HTERT RPE-1 (cell line): ENCODE measurements around the gene TIFAB.

Experiments used
- in situ Hi-C: fragments of 300-500 bp; cut with MboI; formaldehyde crosslinking; loops from 4 replicates; pipeline ENCODE4 v1.14.3; 2020; ENCODE audit warnings: low sequenced_read_pairs

The TIFAB gene

GRCh38 chr5:135460246-135461033 is 8.3 kb upstream of the TIFAB start:
- in situ Hi-C loops, result no loop called here

DNA sequence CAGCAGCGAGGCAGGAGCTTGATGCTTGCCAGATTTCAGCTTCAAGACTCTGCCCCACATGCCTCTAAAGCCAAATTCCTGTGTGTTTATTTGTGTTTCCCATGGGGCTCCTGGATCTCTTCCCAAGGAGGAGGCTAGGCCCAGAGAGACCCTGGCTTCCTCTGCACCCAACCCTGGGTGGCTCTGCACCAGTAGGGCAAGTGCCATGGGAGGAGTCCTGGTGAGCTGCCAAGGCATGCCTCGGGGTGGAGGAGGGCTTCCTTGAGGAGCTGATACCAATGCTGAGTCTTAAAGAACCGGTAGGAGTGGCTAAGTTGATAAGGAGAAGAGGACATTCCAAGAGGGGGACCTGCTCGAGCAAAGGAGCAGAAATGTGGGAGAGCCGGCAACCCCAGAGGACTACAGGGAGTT is 6.8 kb upstream of the TIFAB start:
- in situ Hi-C loops, result no loop called here

DNA sequence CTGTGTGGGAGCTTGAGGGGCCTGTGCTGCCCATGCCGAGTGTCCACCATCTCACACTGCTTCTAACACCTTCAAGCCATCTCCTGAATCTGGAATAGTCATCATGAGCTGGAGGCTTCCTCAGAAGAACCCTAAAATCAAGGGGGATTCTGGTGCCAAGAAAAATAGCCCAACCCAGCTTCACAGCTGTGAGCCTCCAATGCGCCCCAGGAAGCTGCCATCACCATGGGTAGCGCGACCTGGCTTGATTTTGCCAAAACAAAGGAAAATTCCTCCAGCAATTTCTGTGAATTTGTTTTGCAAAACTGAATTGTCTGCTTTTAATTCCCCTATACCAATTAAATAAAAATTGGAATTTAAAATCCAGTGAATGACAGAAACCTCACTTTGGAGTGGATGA is 6.2 kb upstream of the TIFAB start:
- in situ Hi-C loops, result no loop called here

DNA sequence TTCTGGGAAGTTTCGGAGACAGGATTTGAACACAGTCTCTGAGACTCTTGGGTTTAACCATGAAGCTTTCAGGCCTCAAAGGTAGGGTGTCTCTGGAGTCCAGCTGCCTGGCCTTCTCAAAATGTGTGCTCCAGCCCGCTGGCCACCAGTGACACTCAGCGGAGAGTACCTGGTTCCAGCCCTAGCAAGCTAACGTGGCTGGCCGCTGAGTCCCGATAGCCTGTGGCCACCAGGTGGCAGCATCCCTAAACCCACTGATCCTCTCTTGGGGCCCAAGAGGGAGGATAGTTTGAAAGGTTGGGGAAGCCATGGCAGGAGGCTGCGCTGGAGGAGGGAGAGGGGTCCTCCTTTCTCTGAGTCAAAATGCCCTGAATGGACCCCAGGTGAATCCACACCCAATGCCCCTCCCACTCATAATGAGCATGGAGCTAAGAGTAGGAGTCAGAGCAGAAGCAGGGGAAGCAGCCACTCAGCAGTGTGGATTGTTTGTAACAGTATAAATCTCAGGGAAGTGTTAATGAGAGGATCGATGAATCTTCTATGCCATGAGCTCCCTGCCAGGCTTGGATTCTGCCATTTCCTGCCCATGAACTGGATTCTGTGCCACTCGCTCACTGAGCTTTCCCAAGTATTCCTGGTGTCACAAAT is 5.4 kb upstream of the TIFAB start:
- in situ Hi-C loops, result no loop called here

- in situ Hi-C loops, result no loop called here
Observed at GRCh38 chr5:135456238-135457099, 4.3 kb upstream of the TIFAB start.

GRCh38 chr5:135455876-135456237 is 3.7 kb upstream of the TIFAB start:
- in situ Hi-C loops, result no loop called here

DNA sequence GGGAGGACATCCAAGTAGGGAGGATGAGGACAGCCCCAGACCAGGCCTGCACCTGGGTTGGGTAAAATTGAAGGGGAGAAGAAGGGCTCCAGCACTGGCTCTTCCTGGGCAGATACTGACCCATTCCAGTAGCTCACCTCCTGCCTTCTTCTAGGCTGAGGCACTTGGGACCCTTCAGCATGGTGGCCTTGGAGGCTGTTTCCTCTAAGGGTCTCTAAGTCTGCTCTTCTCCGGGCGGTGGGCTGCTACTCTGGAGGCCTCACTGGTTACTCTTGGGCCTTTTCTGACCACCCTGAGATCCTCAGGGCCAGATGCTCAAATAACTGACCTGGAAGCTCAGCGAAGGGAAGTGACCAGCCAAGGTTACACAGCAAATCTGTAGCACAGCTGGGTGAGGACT is 2.8 kb upstream of the TIFAB start:
- in situ Hi-C loops, result no loop called here

GRCh38 chr5:135453613-135454012 is 1.5 kb upstream of the TIFAB start:
- in situ Hi-C loops, result no loop called here

GRCh38 chr5:135451581-135452320 is 400 bp downstream of the TIFAB start:
- in situ Hi-C loops, result no loop called here

DNA sequence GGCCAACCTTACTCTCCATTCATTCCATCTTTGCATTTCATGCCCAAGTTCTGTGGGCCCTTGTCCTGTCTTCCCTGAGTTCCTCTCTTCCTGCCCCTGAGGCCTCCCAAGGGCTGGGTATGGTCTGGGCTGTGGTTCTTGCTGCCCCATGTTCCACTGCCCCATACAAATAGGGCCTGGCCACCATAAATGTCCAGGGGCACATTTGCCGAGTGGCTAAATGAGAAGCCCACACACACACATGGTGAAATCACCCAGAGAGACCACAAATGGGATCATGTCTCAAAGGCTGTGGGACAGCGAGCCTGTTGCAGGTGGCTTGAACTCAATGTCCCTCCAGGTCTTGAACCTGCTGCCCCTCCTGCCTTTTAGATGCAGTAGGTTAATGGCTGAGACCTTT is 1.2 kb downstream of the TIFAB start:
- in situ Hi-C loops, result no loop called here

GRCh38 chr5:135450336-135450735 is 1.8 kb downstream of the TIFAB start:
- in situ Hi-C loops, result no loop called here

GRCh38 chr5:135449644-135450043 is 2.5 kb downstream of the TIFAB start:
- in situ Hi-C loops, result no loop called here

- in situ Hi-C loops, result no loop called here
Observed at GRCh38 chr5:135448791-135449507, 3.2 kb downstream of the TIFAB start.

DNA sequence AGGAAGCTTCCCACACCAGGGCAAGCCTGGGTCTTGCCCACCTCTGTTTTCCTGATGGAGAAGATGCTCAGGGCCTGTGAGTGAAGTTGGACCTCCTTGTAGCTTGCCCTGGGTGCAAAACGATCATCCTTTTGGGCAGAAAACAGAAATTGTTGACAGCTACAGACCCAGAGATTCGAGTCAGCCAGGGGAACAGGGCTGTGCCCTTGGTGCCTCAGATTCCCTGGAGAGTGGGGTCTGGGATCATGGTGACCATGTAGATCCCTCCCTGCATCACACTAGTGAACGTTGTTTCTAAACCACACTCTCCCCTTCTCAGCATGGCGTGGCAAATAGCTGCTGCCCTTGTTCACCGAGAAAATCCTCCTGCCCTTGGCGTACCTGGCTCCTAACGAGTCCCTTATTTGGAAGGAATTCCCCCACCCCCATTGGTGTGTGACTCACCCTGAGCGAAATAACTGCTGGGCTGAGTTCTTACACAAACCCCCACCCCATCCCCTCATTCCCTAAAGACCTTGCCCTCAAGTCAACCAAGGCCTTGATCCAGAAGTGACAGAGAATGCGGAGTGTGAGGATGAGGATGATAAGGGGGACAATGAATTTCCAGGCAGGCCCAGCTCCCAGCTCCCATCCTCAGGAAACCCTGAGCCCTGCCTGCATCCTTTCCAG is 3.9 kb downstream of the TIFAB start:
- in situ Hi-C loops, result no loop called here

DNA sequence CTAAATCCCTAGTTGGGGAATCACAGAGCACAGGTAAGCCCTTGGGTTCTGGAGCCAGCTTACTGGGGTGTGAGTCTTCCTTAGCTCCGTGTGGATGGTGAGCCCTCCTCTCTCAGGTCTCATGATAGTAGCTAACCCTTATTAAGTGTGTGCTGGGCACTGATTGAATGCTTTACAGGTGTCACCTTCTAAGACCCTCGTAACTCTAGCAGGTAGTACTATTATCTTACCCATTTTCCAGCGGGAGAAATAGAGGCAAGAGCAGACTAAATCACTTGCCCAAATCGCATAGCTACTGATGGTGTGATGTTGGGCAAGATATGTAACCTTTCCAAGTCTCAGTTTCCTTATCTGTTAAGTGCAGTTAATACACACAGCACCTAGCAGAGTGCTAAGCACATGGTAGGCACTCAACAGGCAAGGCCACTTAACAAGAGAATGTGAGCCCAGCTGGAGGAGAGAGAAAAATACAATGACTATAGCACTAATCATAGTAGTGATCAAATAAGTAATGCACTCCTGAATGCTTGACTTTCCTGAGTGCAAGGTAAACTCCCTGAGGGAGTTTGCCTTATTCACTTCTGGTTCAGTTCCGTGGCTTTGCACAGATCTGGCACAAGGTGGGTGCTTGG is 4.7 kb downstream of the TIFAB start, which contains the start of gene DCANP1:
Gene DCANP1 (minus strand): TSS at position 51 of the 632 bp plus-strand sequence. CDS start 240 bp downstream, outside the sequence.
- in situ Hi-C loops, result no loop called here

- in situ Hi-C loops, result no loop called here
Observed at GRCh38 chr5:135446615-135447014, 5.5 kb downstream of the TIFAB start.

GRCh38 chr5:135446206-135446605 is 5.9 kb downstream of the TIFAB start:
- in situ Hi-C loops, result no loop called here

GRCh38 chr5:135445306-135445985 is 6.7 kb downstream of the TIFAB start:
- in situ Hi-C loops, result no loop called here

- in situ Hi-C loops, result no loop called here
Observed at GRCh38 chr5:135444881-135445280, 7.3 kb downstream of the TIFAB start.
